B cell (primary cell): ENCODE results near the gene SNRK.

Experiments used
- CTCF ChIP-seq: fragments of 200-600 bp; IDR thresholded peaks from one replicate; pipeline ENCODE4 v1.8.0; 2022; ENCODE audit warnings: antibody characterized with exemption, mild to moderate bottlenecking
- EZH2 ChIP-seq: IDR thresholded peaks from 2 replicates; pipeline ENCODE4 v1.6.1; 2012; ENCODE audit warnings: borderline replicate concordance, low read depth, mild to moderate bottlenecking, moderate library complexity, low read length; ENCODE audit not compliant: insufficient read depth, poor library complexity, severe bottlenecking

- no peak for TF ChIP-seq CTCF
- no peak for TF ChIP-seq EZH2
Measured at GRCh38 chr3:43323541-43323940, 37.2 kb downstream of the SNRK start.
